Esophagus muscularis mucosa (tissue), 4 donors: ENCODE data around the gene PNCK. TPM values are rescaled to one million over a fixed set of nuclear protein-coding genes. Genes with fewer than 3 reads are reported as not detected.
A peak's percentile ranks its signal among the peaks of the same experiment; 100 is the strongest.

Experiments
- DNase-seq: peaks from one replicate; pipeline ENCODE4 v3.0.0-alpha.2; 2017; ENCODE audit errors: extremely low spot score
- H3K27ac ChIP-seq, 4 donors: fragments of 200-600 bp; sonication (generic); replicated peaks in 1 of 4; 1 replicate in 3 of 4; 2 replicates in 1 of 4; pipeline ENCODE4 v1.5.1; 2016 to 2019; ENCODE audit warnings: mild to moderate bottlenecking in 1 of 4
- H3K27me3 ChIP-seq, 4 donors: fragments of 200-600 bp; sonication (generic); one replicate each; pipeline versions ENCODE4 v1.5.1 to v1.6.0; 2016 to 2019
- H3K36me3 ChIP-seq, 4 donors: fragments of 200-600 bp; sonication (generic); one replicate each; pipeline ENCODE4 v1.5.1; 2016 to 2019
- H3K4me1 ChIP-seq, 4 donors: fragments of 200-600 bp; sonication (generic); one replicate each; pipeline ENCODE4 v1.5.1; 2016 to 2019
- H3K4me3 ChIP-seq, 4 donors: fragments of 200-600 bp; sonication (generic); 1 replicate in 2 of 4; 2 replicates in 2 of 4; pipeline ENCODE4 v1.5.1; 2016 to 2019; ENCODE audit warnings: mild to moderate bottlenecking in 4 of 4, moderate library complexity in 1 of 4
- H3K9me3 ChIP-seq, 4 donors: fragments of 200-600 bp; sonication (generic); 1 replicate in 3 of 4; 2 replicates in 1 of 4; pipeline ENCODE4 v1.5.1; 2016 to 2019
- EP300 ChIP-seq: sonication (generic); formaldehyde crosslinking; IDR thresholded peaks from one replicate; pipeline ENCODE4 v1.6.1; 2017; ENCODE audit warnings: antibody characterized with exemption
- POLR2A ChIP-seq: fragments of 450-650 bp; IDR thresholded peaks from one replicate; pipeline ENCODE4 v1.6.1; 2017; ENCODE audit warnings: antibody characterized with exemption, moderate library complexity, mild to moderate bottlenecking, low read depth
- POLR2AphosphoS5 ChIP-seq, 2 donors: sonication (generic); formaldehyde crosslinking; IDR thresholded peaks; one replicate each; pipeline ENCODE4 v1.6.1; 2017; ENCODE audit warnings: antibody characterized with exemption in 2 of 2
- WGBS: methylation state at CpG from one replicate; pipeline ENCODE4 v1.1.5; 2018; 5-methylcytosine and 5-hydroxymethylcytosine counted together
- intact Hi-C: fragments of 100-400 bp; cut with DNase I; formaldehyde crosslinking; loops from one replicate; pipeline ENCODE4 v1.15.1; 2023
- total RNA-seq, 4 donors: library from RNA; depleted of rRNA; stranded (reverse); fragments of >200 nt; gene quantifications; one replicate each; pipeline versions ENCODE4 v1.1.0 to v1.2.1, GENCODE V29; 2016
- TF ChIP-seq, protein P1 (sequence below), 3 experiments: fragments of 200-600 bp in 2 of 3; fragments of 450-650 bp in 1 of 3; sonication (generic) in 2 of 3; IDR thresholded peaks; one replicate each; pipeline ENCODE4 v1.5.1; 2017 to 2019; ENCODE audit warnings: antibody characterized with exemption in 3 of 3, mild to moderate bottlenecking in 2 of 3, moderate library complexity in 1 of 3

PNCK gene
- total RNA-seq, 4 donors from 2014 or later: 20.5 to 67.8 (median 26.0) TPM

DNA sequence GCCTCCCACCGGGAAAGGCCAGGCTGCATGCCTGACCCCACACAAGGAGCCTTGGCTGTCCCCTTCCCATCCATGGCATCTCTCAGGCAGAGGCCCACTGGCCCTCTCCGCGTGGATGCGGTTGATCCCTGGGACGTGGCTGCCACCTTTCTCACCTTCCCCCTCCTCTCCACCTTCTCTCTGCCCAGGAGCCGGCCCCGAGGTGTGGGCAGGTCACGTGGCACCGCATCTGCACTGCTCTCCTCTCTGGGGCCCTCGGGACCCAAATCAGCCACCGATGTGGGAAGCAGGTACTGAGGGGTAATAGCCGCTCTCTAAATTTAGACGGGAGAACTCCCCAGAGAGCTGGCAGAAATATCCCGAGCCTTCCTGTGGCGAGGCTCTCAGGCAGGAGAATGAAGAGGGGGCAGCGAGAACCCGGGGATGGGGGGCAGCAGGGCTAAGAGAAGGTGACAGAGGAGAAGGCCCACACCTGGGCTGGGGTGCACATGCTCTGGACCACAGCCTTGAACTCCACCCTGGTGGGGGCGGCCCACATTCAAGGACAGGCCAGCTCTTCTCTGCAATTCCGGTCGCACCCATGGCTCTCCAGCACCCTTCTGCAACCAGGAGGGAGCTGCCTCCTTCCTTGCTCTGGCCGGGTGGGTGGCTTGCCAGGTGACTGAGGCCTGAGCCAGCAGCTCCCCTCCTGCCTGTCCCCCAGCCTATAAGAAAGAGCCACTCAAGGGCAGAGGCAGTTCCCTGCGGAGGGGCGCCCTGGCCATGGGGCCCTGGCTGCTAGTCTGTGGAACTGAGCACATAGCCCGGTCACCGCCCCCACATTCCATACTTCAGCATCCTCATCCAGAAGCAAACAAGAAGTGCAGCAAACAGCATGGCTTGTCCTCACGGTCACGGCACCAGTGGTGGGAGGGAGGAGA is 36.2 kb downstream of the PNCK start:
- no peak overlapping the region for H3K27ac ChIP-seq
- intact Hi-C loops: no loop called here
- H3K4me3 ChIP-seq: no peak overlapping the region
- peaks cover 0 to 21% (median 7%) of the 10 kb centered on the region in 4 donors for H3K27me3 ChIP-seq
- no peak for DNase-seq
- WGBS: 76% methylated on average over 20 of the region's 27 CpGs
- H3K4me1 ChIP-seq: peaks cover 0 to 9% (median 9%) of the 10 kb centered on the region in 4 donors
- peaks cover 0 to under 1% (median 0%) of the 10 kb centered on the region in 4 donors for H3K9me3 ChIP-seq
- TF ChIP-seq POLR2AphosphoS5 (IDR thresholded peaks at IDR 0.05) (no peak), POLR2A (no peak), EP300 (no peak)
- TF ChIP-seq, protein P1, sequence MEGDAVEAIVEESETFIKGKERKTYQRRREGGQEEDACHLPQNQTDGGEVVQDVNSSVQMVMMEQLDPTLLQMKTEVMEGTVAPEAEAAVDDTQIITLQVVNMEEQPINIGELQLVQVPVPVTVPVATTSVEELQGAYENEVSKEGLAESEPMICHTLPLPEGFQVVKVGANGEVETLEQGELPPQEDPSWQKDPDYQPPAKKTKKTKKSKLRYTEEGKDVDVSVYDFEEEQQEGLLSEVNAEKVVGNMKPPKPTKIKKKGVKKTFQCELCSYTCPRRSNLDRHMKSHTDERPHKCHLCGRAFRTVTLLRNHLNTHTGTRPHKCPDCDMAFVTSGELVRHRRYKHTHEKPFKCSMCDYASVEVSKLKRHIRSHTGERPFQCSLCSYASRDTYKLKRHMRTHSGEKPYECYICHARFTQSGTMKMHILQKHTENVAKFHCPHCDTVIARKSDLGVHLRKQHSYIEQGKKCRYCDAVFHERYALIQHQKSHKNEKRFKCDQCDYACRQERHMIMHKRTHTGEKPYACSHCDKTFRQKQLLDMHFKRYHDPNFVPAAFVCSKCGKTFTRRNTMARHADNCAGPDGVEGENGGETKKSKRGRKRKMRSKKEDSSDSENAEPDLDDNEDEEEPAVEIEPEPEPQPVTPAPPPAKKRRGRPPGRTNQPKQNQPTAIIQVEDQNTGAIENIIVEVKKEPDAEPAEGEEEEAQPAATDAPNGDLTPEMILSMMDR (IDR thresholded peaks at IDR 0.05): no peak
- H3K36me3 ChIP-seq: no peaks in the 10 kb centered on the region

DNA sequence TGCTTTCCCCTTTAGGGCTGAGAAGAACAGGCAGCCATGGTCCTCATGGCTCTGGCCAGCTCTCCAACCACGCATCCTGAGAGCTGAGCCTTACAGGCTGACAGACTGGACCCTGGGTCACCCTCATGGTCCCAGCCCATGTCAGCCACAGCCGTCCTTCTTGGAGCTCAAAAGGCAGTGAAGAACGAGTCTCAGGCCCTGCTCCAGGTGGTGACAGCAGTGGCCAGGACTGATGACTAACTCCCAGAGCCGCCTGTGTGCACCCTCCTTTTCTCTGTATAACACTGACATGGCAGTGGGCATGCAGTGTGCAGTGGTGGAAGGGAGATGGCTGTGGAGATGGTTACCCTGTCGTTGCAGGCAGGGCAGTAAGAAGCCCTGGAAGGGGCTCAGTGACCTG is 36.9 kb downstream of the PNCK start:
- Histone ChIP-seq H3K4me3 (no peak overlapping the region), H3K36me3 (no peaks in the 10 kb centered on the region), H3K4me1 (peaks cover 0 to 2% (median 2%) of the 10 kb centered on the region in 4 donors), H3K27me3 (peaks cover 0 to 15% (median 1%) of the 10 kb centered on the region in 4 donors), H3K9me3 (peaks cover 0 to 7% (median 0%) of the 10 kb centered on the region in 4 donors), H3K27ac (no peak overlapping the region)
- DNase-seq: no peak
- 69% methylated on average over 4 of the region's 5 CpGs for WGBS
- intact Hi-C loops: no loop called here
- TF ChIP-seq, protein P1 (IDR thresholded peaks at IDR 0.05): no peak

- Histone ChIP-seq H3K27me3 (peaks cover 0 to 8% (median 0%) of the 10 kb centered on the region in 4 donors), H3K4me1 (no peaks in the 10 kb centered on the region), H3K27ac (no peak overlapping the region), H3K9me3 (peaks cover 0 to 14% (median 0%) of the 10 kb centered on the region in 4 donors), H3K4me3 (no peak overlapping the region), H3K36me3 (no peaks in the 10 kb centered on the region)
- 81% methylated on average over 15 of the region's 21 CpGs for WGBS
- intact Hi-C loops: no loop called here
- TF ChIP-seq, protein P1 (IDR thresholded peaks at IDR 0.05): peak in 1 of 3 experiments; percentile 4
- TF ChIP-seq EP300 (no peak), POLR2AphosphoS5 (IDR thresholded peaks at IDR 0.05) (no peak)
- no peak for DNase-seq
These were observed 37.6 kb downstream of the PNCK start for GRCh38 chrX:153635788-153636668.

- DNase-seq: no peak
- WGBS: 89% methylated on average over 6 of the region's 6 CpGs
- Histone ChIP-seq H3K27ac (no peak overlapping the region), H3K4me3 (no peak overlapping the region), H3K4me1 (no peaks in the 10 kb centered on the region), H3K27me3 (peaks cover 0 to 1% (median 0%) of the 10 kb centered on the region in 4 donors), H3K36me3 (no peaks in the 10 kb centered on the region), H3K9me3 (peaks cover 0 to 18% (median 0%) of the 10 kb centered on the region in 4 donors)
- TF ChIP-seq EP300 (no peak), POLR2A (no peak), POLR2AphosphoS5 (IDR thresholded peaks at IDR 0.05) (no peak)
- TF ChIP-seq, protein P1 (IDR thresholded peaks at IDR 0.05): no peak
- intact Hi-C loops: no loop called here
These were observed 38.2 kb downstream of the PNCK start for GRCh38 chrX:153635388-153635787.
